ENCODE data around the gene SIGLEC6. TPM values are rescaled to one million over a fixed set of nuclear protein-coding genes. Genes with fewer than 3 reads are reported as not detected.
A peak's percentile ranks its signal among the peaks of the same experiment; 100 is the strongest.

SIGLEC6 gene
- total RNA-seq = under 1 TPM in 1 of 2 experiments, not detected in 1; 0.29 TPM

- no peaks in the 10 kb centered on the region for H3K9me3 Mint-ChIP-seq (ENCODE audit: insufficient read depth)
- peak within 1 kb of the TSS; percentile 31 for H3K27ac Mint-ChIP-seq
- peak; percentile 96 for ATAC-seq
- no peak within 1 kb of the TSS for H3K4me3 Mint-ChIP-seq
- H3K4me1 Mint-ChIP-seq (ENCODE audit: low read depth) = peaks cover 14% of the 10 kb centered on the region
- ChIA-PET POLR2A (no interaction called here), CTCF (interaction anchor here (0.8 kb wide), 1 partner anchor 16 kb away, joined by 3 read pairs; no protein-coding TSS in a partner anchor)
- peak; percentile 61 for DNase-seq
- peaks cover 54% of the 10 kb centered on the region for H3K27me3 Mint-ChIP-seq (ENCODE audit: low read depth)
- H3K36me3 Mint-ChIP-seq (ENCODE audit: low read depth) = no peaks in the 10 kb centered on the region
Measured at GRCh38 chr19:51531349-51532315, at the start of gene SIGLEC6. Gene SIGLEC6, minus strand, starts transcription at chr19:51531670. Its CDS starts 22 bp downstream, at chr19:51531648.

DNA sequence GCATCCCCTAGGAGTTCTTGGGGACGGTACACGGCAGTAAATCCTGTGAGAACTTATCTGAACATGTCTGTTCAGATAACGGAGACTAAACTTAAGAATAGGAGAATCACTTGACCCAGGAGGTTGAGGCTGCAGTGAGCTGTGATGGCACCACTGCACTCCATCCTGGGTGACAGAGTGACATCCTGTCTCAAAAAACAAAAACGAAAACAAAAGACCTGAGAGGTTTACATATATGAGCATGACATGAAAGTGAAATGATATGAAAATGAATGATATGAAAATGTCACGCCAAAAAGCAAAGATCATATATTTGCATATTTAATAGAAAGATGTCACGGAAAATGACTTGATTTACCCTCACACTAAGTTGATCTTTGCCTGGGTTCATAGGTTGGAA is 45.4 kb upstream of the SIGLEC6 start:
- Mint-ChIP-seq H3K27me3 (ENCODE audit: low read depth) (no peaks in the 10 kb centered on the region), H3K36me3 (ENCODE audit: low read depth) (peaks cover 48% of the 10 kb centered on the region), H3K4me1 (ENCODE audit: low read depth) (peaks cover 9% of the 10 kb centered on the region), H3K27ac (no peak overlapping the region), H3K9me3 (ENCODE audit: insufficient read depth) (no peaks in the 10 kb centered on the region), H3K4me3 (no peak overlapping the region)
- ATAC-seq (no peak), DNase-seq (no peak)
- CTCF ChIA-PET = interaction anchor here (0.7 kb wide), 1 partner anchor 10 kb away, joined by 3 read pairs; no protein-coding TSS in a partner anchor
- POLR2A ChIA-PET = no interaction called here

DNA sequence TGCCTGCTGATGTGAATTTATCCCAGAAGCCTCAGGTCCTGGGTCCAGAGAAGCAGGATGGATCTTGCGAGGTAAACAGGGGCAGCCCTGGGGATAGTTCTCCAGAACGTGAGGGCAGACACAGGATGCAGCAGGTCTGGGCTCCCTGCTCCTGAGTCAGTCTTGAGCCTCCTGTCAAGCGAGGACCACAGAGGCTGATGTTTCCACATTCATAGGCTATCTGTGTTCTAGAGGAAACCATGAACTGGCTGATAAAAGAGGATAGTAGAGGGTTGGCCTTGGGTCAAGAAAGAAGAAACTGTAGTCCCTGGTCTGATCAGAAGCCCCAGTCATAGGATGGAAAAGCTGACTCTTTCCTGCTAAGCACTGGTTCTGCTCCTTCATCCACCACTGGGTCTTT is 41.9 kb upstream of the SIGLEC6 start:
- no peak overlapping the region for H3K4me3 Mint-ChIP-seq
- CTCF ChIA-PET = interaction anchor here (1.2 kb wide), 1 partner anchor 58 kb away, joined by 3 read pairs; no protein-coding TSS in a partner anchor
- H3K36me3 Mint-ChIP-seq (ENCODE audit: low read depth) = peaks cover 32% of the 10 kb centered on the region
- H3K27me3 Mint-ChIP-seq (ENCODE audit: low read depth) = peaks cover 2% of the 10 kb centered on the region
- no peak for DNase-seq
- H3K27ac Mint-ChIP-seq = no peak overlapping the region
- POLR2A ChIA-PET = no interaction called here
- no peaks in the 10 kb centered on the region for H3K9me3 Mint-ChIP-seq (ENCODE audit: insufficient read depth)
- ATAC-seq = no peak
- H3K4me1 Mint-ChIP-seq (ENCODE audit: low read depth) = peaks cover 25% of the 10 kb centered on the region

GRCh38 chr19:51572908-51573307 is 41.4 kb upstream of the SIGLEC6 start:
- H3K4me1 Mint-ChIP-seq (ENCODE audit: low read depth) = peaks cover 25% of the 10 kb centered on the region
- H3K36me3 Mint-ChIP-seq (ENCODE audit: low read depth) = peaks cover 31% of the 10 kb centered on the region
- peaks cover 6% of the 10 kb centered on the region for H3K27me3 Mint-ChIP-seq (ENCODE audit: low read depth)
- H3K9me3 Mint-ChIP-seq (ENCODE audit: insufficient read depth) = no peaks in the 10 kb centered on the region
- H3K4me3 Mint-ChIP-seq = no peak overlapping the region
- ChIA-PET POLR2A (no interaction called here), CTCF (interaction anchor here (1.2 to 1.3 kb wide), 2 partner anchors 19 to 58 kb away, joined by 3 read pairs; no protein-coding TSS in a partner anchor)
- no peak for ATAC-seq
- H3K27ac Mint-ChIP-seq = no peak overlapping the region
- no peak for DNase-seq

GRCh38 chr19:51572410-51572809 is 40.9 kb upstream of the SIGLEC6 start:
- Mint-ChIP-seq H3K9me3 (ENCODE audit: insufficient read depth) (no peaks in the 10 kb centered on the region), H3K27ac (no peak overlapping the region), H3K27me3 (ENCODE audit: low read depth) (peaks cover 6% of the 10 kb centered on the region), H3K36me3 (ENCODE audit: low read depth) (peaks cover 29% of the 10 kb centered on the region), H3K4me3 (peak overlapping the region; percentile 97), H3K4me1 (ENCODE audit: low read depth) (peaks cover 25% of the 10 kb centered on the region)
- no peak for ATAC-seq
- CTCF ChIA-PET = interaction anchor here (1.2 to 1.3 kb wide), 2 partner anchors 18 to 57 kb away, joined by 3 read pairs; no protein-coding TSS in a partner anchor
- POLR2A ChIA-PET = no interaction called here
- no peak for DNase-seq

DNA sequence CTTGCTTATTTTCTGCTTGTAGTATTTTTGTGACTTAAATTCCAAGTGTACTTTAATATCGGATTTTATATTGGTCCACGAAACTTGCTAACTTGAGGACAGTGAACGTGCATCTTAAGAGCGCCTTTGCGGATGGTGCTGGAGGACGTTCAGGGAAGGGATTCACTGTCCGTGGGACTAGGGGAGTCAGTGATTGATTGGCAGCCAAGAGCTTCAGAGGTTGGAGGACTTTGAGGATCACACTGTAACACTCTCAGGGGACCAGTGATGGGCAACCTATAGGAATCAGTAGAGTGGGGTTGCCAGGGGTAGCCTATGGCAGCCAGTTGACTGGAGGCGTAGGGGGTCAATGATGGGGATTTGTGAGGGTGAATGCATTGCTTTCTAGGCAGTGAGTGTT is 40.1 kb upstream of the SIGLEC6 start:
- Mint-ChIP-seq H3K27me3 (ENCODE audit: low read depth) (peaks cover 8% of the 10 kb centered on the region), H3K27ac (peak overlapping the region; percentile 76), H3K4me1 (ENCODE audit: low read depth) (peaks cover 25% of the 10 kb centered on the region), H3K4me3 (peak overlapping the region; percentile 97), H3K36me3 (ENCODE audit: low read depth) (peaks cover 23% of the 10 kb centered on the region), H3K9me3 (ENCODE audit: insufficient read depth) (no peaks in the 10 kb centered on the region)
- ATAC-seq = no peak
- DNase-seq = no peak
- POLR2A ChIA-PET = no interaction called here
- CTCF ChIA-PET = interaction anchor here (0.8 to 1.3 kb wide), 2 partner anchors 17 to 56 kb away, joined by 3 to 5 read pairs; no protein-coding TSS in a partner anchor

- H3K27me3 Mint-ChIP-seq (ENCODE audit: low read depth) = peaks cover 10% of the 10 kb centered on the region
- H3K36me3 Mint-ChIP-seq (ENCODE audit: low read depth) = peaks cover 20% of the 10 kb centered on the region
- H3K9me3 Mint-ChIP-seq (ENCODE audit: insufficient read depth) = no peaks in the 10 kb centered on the region
- peak within 1 kb of the TSS; percentile 76 for H3K27ac Mint-ChIP-seq
- ATAC-seq (peak; percentile 94), DNase-seq (peak; percentile 85)
- POLR2A ChIA-PET = no interaction called here
- H3K4me3 Mint-ChIP-seq = peak within 1 kb of the TSS; percentile 97
- H3K4me1 Mint-ChIP-seq (ENCODE audit: low read depth) = peaks cover 25% of the 10 kb centered on the region
- CTCF ChIA-PET = interaction anchor here (0.8 kb wide), 1 partner anchor 56 kb away, joined by 5 read pairs; no protein-coding TSS in a partner anchor
Measured at GRCh38 chr19:51570962-51571575, 39.6 kb upstream of the SIGLEC6 start, which contains the start of gene ZNF175. Gene ZNF175, plus strand, starts transcription at chr19:51571283. Its CDS starts 2,047 bp downstream, at chr19:51573330.

DNA sequence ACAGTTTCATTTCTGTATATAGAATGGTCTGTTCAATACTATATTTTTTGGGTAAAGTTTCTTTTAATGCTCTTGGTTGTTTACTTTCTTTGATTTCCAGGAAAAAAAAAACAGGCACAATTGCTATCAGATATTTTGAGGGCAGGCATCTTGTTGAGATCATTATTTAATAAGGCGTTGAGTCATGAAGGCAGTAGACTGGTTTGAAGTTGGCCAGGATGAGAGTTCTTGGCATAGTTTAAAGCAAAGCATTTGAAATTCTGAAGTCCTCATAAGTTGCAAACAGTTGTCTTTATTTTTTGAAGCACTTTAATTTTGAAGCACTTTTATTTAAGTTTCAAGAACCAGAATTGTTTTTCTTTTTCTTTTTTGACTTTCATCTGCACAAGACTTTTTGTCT is 37.0 kb upstream of the SIGLEC6 start:
- peaks cover 13% of the 10 kb centered on the region for H3K36me3 Mint-ChIP-seq (ENCODE audit: low read depth)
- CTCF ChIA-PET = no interaction called here
- H3K27ac Mint-ChIP-seq = no peak overlapping the region
- ATAC-seq (no peak), DNase-seq (no peak)
- H3K27me3 Mint-ChIP-seq (ENCODE audit: low read depth) = peaks cover 16% of the 10 kb centered on the region
- no peaks in the 10 kb centered on the region for H3K9me3 Mint-ChIP-seq (ENCODE audit: insufficient read depth)
- no peak overlapping the region for H3K4me3 Mint-ChIP-seq
- POLR2A ChIA-PET = no interaction called here
- H3K4me1 Mint-ChIP-seq (ENCODE audit: low read depth) = peaks cover 23% of the 10 kb centered on the region

DNA sequence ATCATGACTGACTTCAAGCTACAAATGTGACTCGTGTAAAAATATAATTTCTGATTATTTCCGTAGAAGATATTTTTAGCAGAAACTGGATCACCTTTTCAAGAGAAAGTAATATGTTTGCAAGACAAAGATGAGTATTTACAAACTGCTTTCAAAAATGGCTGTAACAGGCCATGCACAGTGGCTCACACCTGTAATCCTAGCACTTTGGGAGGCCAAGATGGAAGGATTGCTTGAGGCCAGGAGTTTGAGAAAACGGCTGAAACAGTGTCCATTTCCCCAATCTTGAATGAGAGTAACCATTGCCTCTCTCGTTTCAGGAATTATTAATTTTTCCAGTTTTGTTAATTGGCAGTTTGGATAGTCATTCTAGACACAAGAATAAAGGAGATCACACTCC is 36.1 kb upstream of the SIGLEC6 start:
- Mint-ChIP-seq H3K27ac (no peak overlapping the region), H3K9me3 (ENCODE audit: insufficient read depth) (no peaks in the 10 kb centered on the region), H3K4me1 (ENCODE audit: low read depth) (peaks cover 22% of the 10 kb centered on the region), H3K4me3 (no peak overlapping the region), H3K36me3 (ENCODE audit: low read depth) (peaks cover 10% of the 10 kb centered on the region), H3K27me3 (ENCODE audit: low read depth) (peaks cover 16% of the 10 kb centered on the region)
- no peak for DNase-seq
- CTCF ChIA-PET = no interaction called here
- no peak for ATAC-seq
- POLR2A ChIA-PET = no interaction called here

- Mint-ChIP-seq H3K9me3 (ENCODE audit: insufficient read depth) (no peaks in the 10 kb centered on the region), H3K36me3 (ENCODE audit: low read depth) (peaks cover 4% of the 10 kb centered on the region), H3K4me1 (ENCODE audit: low read depth) (peaks cover 13% of the 10 kb centered on the region), H3K27ac (no peak overlapping the region), H3K27me3 (ENCODE audit: low read depth) (peaks cover 16% of the 10 kb centered on the region), H3K4me3 (no peak overlapping the region)
- DNase-seq = no peak
- ChIA-PET CTCF (interaction anchor here (1.7 kb wide), 1 partner anchor 99 kb away, joined by 3 read pairs; no protein-coding TSS in a partner anchor), POLR2A (no interaction called here)
- ATAC-seq = no peak
Measured at GRCh38 chr19:51566489-51567100, 35.1 kb upstream of the SIGLEC6 start.

DNA sequence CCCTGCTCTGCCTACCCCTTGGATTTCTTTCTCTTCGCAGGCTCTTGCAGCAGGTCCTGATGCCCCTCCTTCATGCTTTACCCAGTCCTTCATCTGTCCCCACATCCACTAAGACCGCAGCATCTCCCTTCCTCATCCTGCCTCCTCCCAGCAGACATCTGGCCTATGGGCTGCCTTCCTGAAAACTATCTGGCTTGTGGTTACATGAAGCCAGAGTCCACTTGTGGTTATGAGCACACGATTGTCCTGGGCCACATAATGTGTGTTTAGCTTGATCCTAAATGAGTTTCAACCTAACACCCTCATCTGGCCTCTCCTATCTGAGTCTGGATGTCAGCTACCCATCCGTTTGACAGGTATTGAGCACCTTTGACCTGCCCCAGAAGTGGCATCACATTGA is 34.1 kb upstream of the SIGLEC6 start:
- DNase-seq = no peak
- peaks cover 22% of the 10 kb centered on the region for H3K27me3 Mint-ChIP-seq (ENCODE audit: low read depth)
- no peak overlapping the region for H3K27ac Mint-ChIP-seq
- no peaks in the 10 kb centered on the region for H3K36me3 Mint-ChIP-seq (ENCODE audit: low read depth)
- H3K9me3 Mint-ChIP-seq (ENCODE audit: insufficient read depth) = no peaks in the 10 kb centered on the region
- ChIA-PET POLR2A (no interaction called here), CTCF (interaction anchor here (0.8 to 1.7 kb wide), 3 partner anchors 43 to 98 kb away, joined by 3 to 5 read pairs (median 3); no protein-coding TSS in a partner anchor)
- no peak for ATAC-seq
- H3K4me1 Mint-ChIP-seq (ENCODE audit: low read depth) = peaks cover 3% of the 10 kb centered on the region
- no peak overlapping the region for H3K4me3 Mint-ChIP-seq

Measured in activated CD8-positive, alpha-beta T cell treated with anti-CD3 and anti-CD28 coated beads, Interleukin-2, amount 10 ng/mL, durations not matched to agents 7 days and 5 days (primary cell).